ENCODE measurements around the gene RBM17.

DNA sequence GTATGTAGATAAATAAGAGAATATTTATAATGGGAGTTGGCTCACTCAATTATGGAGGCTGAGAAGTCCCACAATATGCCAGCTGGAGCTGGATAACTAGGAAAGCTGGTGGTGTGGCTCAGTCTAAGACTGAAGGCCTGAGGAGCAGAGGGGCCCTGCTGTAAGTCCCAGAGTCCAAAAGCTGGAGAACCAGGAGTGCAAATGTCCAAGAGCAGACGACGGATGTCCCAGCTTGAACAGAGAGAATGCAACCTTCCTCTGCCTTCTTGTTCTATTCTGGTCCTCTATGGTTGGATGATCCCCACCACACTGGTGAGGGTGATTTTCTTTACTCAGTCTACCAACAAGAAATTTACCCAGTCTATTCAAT, 39.8 kb upstream of the RBM17 start:
- TF ChIP-seq, protein P1, sequence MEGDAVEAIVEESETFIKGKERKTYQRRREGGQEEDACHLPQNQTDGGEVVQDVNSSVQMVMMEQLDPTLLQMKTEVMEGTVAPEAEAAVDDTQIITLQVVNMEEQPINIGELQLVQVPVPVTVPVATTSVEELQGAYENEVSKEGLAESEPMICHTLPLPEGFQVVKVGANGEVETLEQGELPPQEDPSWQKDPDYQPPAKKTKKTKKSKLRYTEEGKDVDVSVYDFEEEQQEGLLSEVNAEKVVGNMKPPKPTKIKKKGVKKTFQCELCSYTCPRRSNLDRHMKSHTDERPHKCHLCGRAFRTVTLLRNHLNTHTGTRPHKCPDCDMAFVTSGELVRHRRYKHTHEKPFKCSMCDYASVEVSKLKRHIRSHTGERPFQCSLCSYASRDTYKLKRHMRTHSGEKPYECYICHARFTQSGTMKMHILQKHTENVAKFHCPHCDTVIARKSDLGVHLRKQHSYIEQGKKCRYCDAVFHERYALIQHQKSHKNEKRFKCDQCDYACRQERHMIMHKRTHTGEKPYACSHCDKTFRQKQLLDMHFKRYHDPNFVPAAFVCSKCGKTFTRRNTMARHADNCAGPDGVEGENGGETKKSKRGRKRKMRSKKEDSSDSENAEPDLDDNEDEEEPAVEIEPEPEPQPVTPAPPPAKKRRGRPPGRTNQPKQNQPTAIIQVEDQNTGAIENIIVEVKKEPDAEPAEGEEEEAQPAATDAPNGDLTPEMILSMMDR (IDR thresholded peaks at IDR 0.05): no peak
- no peak for TF ChIP-seq POLR2A (IDR thresholded peaks at IDR 0.05)
